Kidney (tissue), 14 donors: ENCODE results near the gene SERTAD4. TPM values are rescaled to one million over a fixed set of nuclear protein-coding genes. Genes with fewer than 3 reads are reported as not detected.

ENCODE experiments used
- DNase-seq, 5 donors: peaks; one replicate each; pipeline ENCODE4 v3.0.0-alpha.2; 2013 to 2020
- FAIRE-seq: peaks from 2 replicates; lab custom pipeline; 2012; peaks lifted over from hg19 to GRCh38; lab: Jason Lieb, UNC
- H3K27ac ChIP-seq, 2 donors: one replicate each; pipeline ENCODE4 v1.7.0; 2013; ENCODE audit warnings: low read depth in 2 of 2, low read length in 2 of 2, inconsistent platforms in 1 of 2
- H3K27me3 ChIP-seq: one replicate; pipeline ENCODE4 v1.7.1; 2013; ENCODE audit warnings: low read length, inconsistent platforms; ENCODE audit not compliant: control insufficient read depth, insufficient read depth
- H3K36me3 ChIP-seq, 3 donors: one replicate each; pipeline versions ENCODE4 v1.7.0 to v1.7.1; 2013; ENCODE audit warnings: low read length in 3 of 3, control low read depth in 1 of 3, inconsistent platforms in 1 of 3; ENCODE audit not compliant: insufficient read depth in 3 of 3, control insufficient read depth in 2 of 3
- H3K4me1 ChIP-seq, 3 donors: one replicate each; pipeline versions ENCODE4 v1.7.0 to v1.7.1; 2013; ENCODE audit warnings: low read length in 3 of 3, inconsistent platforms in 1 of 3, low read depth in 1 of 3; ENCODE audit not compliant: control insufficient read depth in 2 of 3, insufficient read depth in 2 of 3
- H3K4me3 ChIP-seq, 3 donors: one replicate each; pipeline versions ENCODE4 v1.7.0 to v1.8.1; 2013; ENCODE audit warnings: low read length in 3 of 3, control low read depth in 1 of 3, inconsistent platforms in 1 of 3
- H3K9ac ChIP-seq, 3 donors: one replicate each; pipeline versions ENCODE4 v1.7.0 to v1.7.1; 2013; ENCODE audit warnings: low read length in 3 of 3, control low read depth in 1 of 3, inconsistent platforms in 1 of 3
- H3K9me3 ChIP-seq, 3 donors: one replicate each; pipeline versions ENCODE4 v1.7.0 to v1.7.1; 2013; ENCODE audit warnings: low read length in 3 of 3, control low read depth in 1 of 3, inconsistent platforms in 1 of 3; ENCODE audit not compliant: control insufficient read depth in 2 of 3, insufficient read depth in 1 of 3
- CTCF ChIP-seq: IDR thresholded peaks from 3 replicates; pipeline ENCODE4 v1.5.1; 2012; ENCODE audit warnings: mild to moderate bottlenecking, moderate library complexity, borderline replicate concordance; ENCODE audit not compliant: insufficient read depth; ENCODE audit errors: extremely low read depth
- intact Hi-C: fragments of 100-400 bp; cut with DNase I; formaldehyde crosslinking; loops from one replicate; pipeline ENCODE4 v1.11.1; 2022
- polyA plus RNA-seq: library from polyadenylated mRNA; stranded (reverse); fragments of 350-450 nt; fragmentation: Illumina TruSeq; extraction: RNeasy Lipid Tissue Mini Kit (QIAGEN cat#74804); gene quantifications from one replicate; pipeline ENCODE4 v1.2.3, GENCODE V29; 2014; ENCODE audit warnings: low read depth, low replicate concordance; ENCODE audit not compliant: insufficient read depth
- total RNA-seq: library from RNA; stranded (reverse); fragmentation: NEBNext Ultra II Directional; extraction: Animal tissue kit (Norgen Biotek cat#: 25700); gene quantifications from one replicate; pipeline ENCODE4 v1.2.1, GENCODE V29; 2021
- donor health status: control.
- donor health status: control.
- donor health status: control.
- donor health status: control.
- donor health status: control.
- donor health status: DM: yes; HTN: yes; CAD: no.
- donor health status: Normal renal cell carcinoma (clear cell type).

Gene SERTAD4
- total and polyA plus RNA-seq, 2 donors from 2014 or later: 0.92 to 9.2 TPM

- intact Hi-C loops: no loop called here
- FAIRE-seq (no peak), DNase-seq (no peak)
- Histone ChIP-seq H3K27ac (no peak overlapping the region), H3K36me3 (no peaks in the 10 kb centered on the region), H3K9ac (no peak overlapping the region), H3K9me3 (no peaks in the 10 kb centered on the region), H3K4me1 (no peaks in the 10 kb centered on the region), H3K4me3 (no peak overlapping the region), H3K27me3 (no peaks in the 10 kb centered on the region)
- TF ChIP-seq CTCF: no peak
Observed at GRCh38 chr1:210213335-210213734, 19.3 kb upstream of the SERTAD4 start.

- FAIRE-seq (no peak), DNase-seq (no peak)
- intact Hi-C loops: no loop called here
Observed at GRCh38 chr1:210214573-210215409, 17.8 kb upstream of the SERTAD4 start.

GRCh38 chr1:210217482-210217881 lies 15.1 kb upstream of the SERTAD4 start:
- Histone ChIP-seq H3K36me3 (no peaks in the 10 kb centered on the region), H3K27me3 (no peaks in the 10 kb centered on the region), H3K9me3 (no peaks in the 10 kb centered on the region), H3K4me3 (no peak overlapping the region), H3K27ac (no peak overlapping the region), H3K4me1 (no peaks in the 10 kb centered on the region), H3K9ac (no peak overlapping the region)
- DNase-seq: no peak
- FAIRE-seq: no peak
- no peak for TF ChIP-seq CTCF
- intact Hi-C loops: no loop called here

More at GRCh38 chr1:210214573-210215409, 17.8 kb upstream of the SERTAD4 start:
- H3K36me3 ChIP-seq: no peaks in the 10 kb centered on the region
- H3K4me1 ChIP-seq: no peaks in the 10 kb centered on the region
- TF ChIP-seq CTCF: no peak
- no peaks in the 10 kb centered on the region for H3K9me3 ChIP-seq
- no peak overlapping the region for H3K27ac ChIP-seq
- H3K9ac ChIP-seq: no peak overlapping the region
- H3K27me3 ChIP-seq: no peaks in the 10 kb centered on the region
- H3K4me3 ChIP-seq: no peak overlapping the region
